ENCODE data around the gene RNF17. TPM values are rescaled to one million over a fixed set of nuclear protein-coding genes. Genes with fewer than 3 reads are reported as not detected.

Gene RNF17
- total RNA-seq, 1 donor from 2014 or later = not detected

- no peaks in the 10 kb centered on the region for H3K36me3 Mint-ChIP-seq (ENCODE audit: unreplicated experiment)
- no peak for TF ChIP-seq CTCF (IDR thresholded peaks at IDR 0.05)
- H3K27ac Mint-ChIP-seq (ENCODE audit: unreplicated experiment) = no peak overlapping the region
- no peak overlapping the region for H3K4me3 Mint-ChIP-seq (ENCODE audit: unreplicated experiment)
- peaks cover 40% of the 10 kb centered on the region for H3K27me3 Mint-ChIP-seq (ENCODE audit: unreplicated experiment)
- no peak for DNase-seq (ENCODE audit: extremely low spot score, unreplicated experiment)
- no peaks in the 10 kb centered on the region for H3K9me3 Mint-ChIP-seq (ENCODE audit: unreplicated experiment)
- peaks cover 9% of the 10 kb centered on the region for H3K4me1 Mint-ChIP-seq (ENCODE audit: unreplicated experiment)
These were observed 163.9 kb downstream of the RNF17 start for GRCh38 chr13:24927810-24928404.

GRCh38 chr13:24929196-24929595 lies 165.2 kb downstream of the RNF17 start:
- TF ChIP-seq CTCF (IDR thresholded peaks at IDR 0.05) = no peak
- DNase-seq (ENCODE audit: extremely low spot score, unreplicated experiment) = no peak
- Mint-ChIP-seq H3K27ac (ENCODE audit: unreplicated experiment) (no peak overlapping the region), H3K36me3 (ENCODE audit: unreplicated experiment) (no peaks in the 10 kb centered on the region), H3K9me3 (ENCODE audit: unreplicated experiment) (no peaks in the 10 kb centered on the region), H3K4me3 (ENCODE audit: unreplicated experiment) (no peak overlapping the region), H3K27me3 (ENCODE audit: unreplicated experiment) (peaks cover 51% of the 10 kb centered on the region), H3K4me1 (ENCODE audit: unreplicated experiment) (peaks cover 3% of the 10 kb centered on the region)

Other genes starting within 250 kb of the RNF17 start
- gene ATP12A, start 83.8 kb upstream of the RNF17 start, total RNA-seq = not detected in 2 replicates